Measurements from ENCODE around the gene ATP9A.
"Not testable (repeated sequence)": the region's sequence is repeated elsewhere in the genome, so short reads cannot be mapped to it uniquely, and the experiment has no call there.

The ATP9A gene

GRCh38 chr20:51571460-51571794, 196.8 kb downstream of the ATP9A start:
- H3K4me3 ChIP-seq (ENCODE audit: low read depth, low read length) = no peak overlapping the region
- TF ChIP-seq CTCF (IDR thresholded peaks at IDR 0.05; ENCODE audit: low read depth, low read length) = no peak

GRCh38 chr20:51570739-51571459, 197.3 kb downstream of the ATP9A start:
- no peak for TF ChIP-seq CTCF (IDR thresholded peaks at IDR 0.05; ENCODE audit: low read depth, low read length)

GRCh38 chr20:51569815-51570738, 198.1 kb downstream of the ATP9A start:
- H3K4me3 ChIP-seq (ENCODE audit: low read depth, low read length) = no peak overlapping the region
- TF ChIP-seq CTCF (IDR thresholded peaks at IDR 0.05; ENCODE audit: low read depth, low read length) = no peak

More at GRCh38 chr20:51570739-51571459, 197.3 kb downstream of the ATP9A start:
- no peak overlapping the region for H3K4me3 ChIP-seq (ENCODE audit: low read depth, low read length)

- not testable (repeated sequence) for H3K4me3 ChIP-seq (ENCODE audit: low read depth, low read length)
Measured at GRCh38 chr20:51568533-51568932, 199.7 kb downstream of the ATP9A start.

GRCh38 chr20:51567622-51568021, 200.6 kb downstream of the ATP9A start:
- no peak overlapping the region for H3K4me3 ChIP-seq (ENCODE audit: low read depth, low read length)
- TF ChIP-seq CTCF (IDR thresholded peaks at IDR 0.05; ENCODE audit: low read depth, low read length) = no peak

- H3K4me3 ChIP-seq (ENCODE audit: low read depth, low read length) = no peak overlapping the region
- TF ChIP-seq CTCF (IDR thresholded peaks at IDR 0.05; ENCODE audit: low read depth, low read length) = no peak
Measured at GRCh38 chr20:51566594-51566993, 201.6 kb downstream of the ATP9A start.

GRCh38 chr20:51565298-51566144, 202.7 kb downstream of the ATP9A start:
- TF ChIP-seq CTCF (IDR thresholded peaks at IDR 0.05; ENCODE audit: low read depth, low read length) = no peak
- H3K4me3 ChIP-seq (ENCODE audit: low read depth, low read length) = no peak overlapping the region

Data from WI38 (cell line).